NT2/D1 (cell line): ENCODE results near the gene ZNF784.

Source experiments
- SUZ12 ChIP-seq: IDR thresholded peaks from 2 replicates; pipeline ENCODE4 v1.6.1; 2011; ENCODE audit not compliant: insufficient read length, insufficient read depth; ENCODE audit errors: extremely low read depth
- YY1 ChIP-seq: IDR thresholded peaks from 2 replicates; pipeline ENCODE4 v1.6.1; 2011; ENCODE audit not compliant: insufficient read length, insufficient read depth
- ZNF274 ChIP-seq: IDR thresholded peaks from 2 replicates; pipeline ENCODE4 v1.6.1; 2011; ENCODE audit warnings: mild to moderate bottlenecking, low read depth, low read length

- TF ChIP-seq ZNF274 (no peak), SUZ12 (no peak), YY1 (no peak)
Observed at GRCh38 chr19:55584871-55585270, 39.5 kb downstream of the ZNF784 start.
